DMS114 treated with DMSO at 0.1 percent for 48 hours (cell line): ENCODE data around the gene KHDC4.
A peak's percentile ranks its signal among the peaks of the same experiment; 100 is the strongest.

Experiments used
- DNase-seq: peaks from one replicate; lab custom pipeline; 2025; ENCODE audit not compliant: unreplicated experiment; lab: John Stamatoyannopoulos, UW

Gene KHDC4

GRCh38 chr1:155934097-155934935, at the start of gene KHDC4:
KHDC4 (minus strand) TSS chr1:155934413; CDS start chr1:155934373, 40 bp downstream.
- peak; percentile 100 for DNase-seq

- DNase-seq, result no peak
Observed at GRCh38 chr1:155983191-155984024, 49.2 kb upstream of the KHDC4 start.

- no peak for DNase-seq
Observed at GRCh38 chr1:155982106-155982505, 47.9 kb upstream of the KHDC4 start.

- no peak for DNase-seq
Observed at GRCh38 chr1:155981266-155982088, 47.3 kb upstream of the KHDC4 start.

GRCh38 chr1:155979597-155980343, 45.6 kb upstream of the KHDC4 start:
- DNase-seq, result no peak

GRCh38 chr1:155978973-155979429, 44.8 kb upstream of the KHDC4 start:
- DNase-seq, result no peak

GRCh38 chr1:155978325-155978972, 44.2 kb upstream of the KHDC4 start, which contains the start of gene ARHGEF2:
ARHGEF2 (minus strand) TSS chr1:155978547; CDS start chr1:155978427, 120 bp downstream.
- peak; percentile 58 for DNase-seq

GRCh38 chr1:155977690-155978324, 43.6 kb upstream of the KHDC4 start:
- no peak for DNase-seq

- DNase-seq, result no peak
Observed at GRCh38 chr1:155976913-155977689, 42.9 kb upstream of the KHDC4 start.

GRCh38 chr1:155976062-155976912, 42.1 kb upstream of the KHDC4 start:
- DNase-seq, result no peak

GRCh38 chr1:155975375-155976061, 41.3 kb upstream of the KHDC4 start:
- DNase-seq, result no peak

- no peak for DNase-seq
Observed at GRCh38 chr1:155974208-155975115, 40.2 kb upstream of the KHDC4 start.

- DNase-seq, result no peak
Observed at GRCh38 chr1:155973723-155974122, 39.5 kb upstream of the KHDC4 start.

- DNase-seq, result no peak
Observed at GRCh38 chr1:155971910-155972809, 37.9 kb upstream of the KHDC4 start.
